OCI-LY1 (cell line): ENCODE results near the gene UBE2K.

Experiments
- EZH2 ChIP-seq: fragments of 200-600 bp; sonication (generic), shearing (Covaris generic); IDR thresholded peaks from 2 replicates; pipeline ENCODE4 v1.8.0; 2017; ENCODE audit warnings: borderline replicate concordance, mixed run types, mild to moderate bottlenecking, antibody characterized with exemption, low read length, moderate library complexity, mixed read lengths
- TF ChIP-seq, protein P1 (sequence below): fragments of 200-600 bp; sonication (generic), shearing (Covaris generic); IDR thresholded peaks from 2 replicates; pipeline ENCODE4 v1.5.1; 2017; ENCODE audit warnings: mild to moderate bottlenecking, antibody characterized with exemption, low read length, moderate library complexity, mixed read lengths

DNA sequence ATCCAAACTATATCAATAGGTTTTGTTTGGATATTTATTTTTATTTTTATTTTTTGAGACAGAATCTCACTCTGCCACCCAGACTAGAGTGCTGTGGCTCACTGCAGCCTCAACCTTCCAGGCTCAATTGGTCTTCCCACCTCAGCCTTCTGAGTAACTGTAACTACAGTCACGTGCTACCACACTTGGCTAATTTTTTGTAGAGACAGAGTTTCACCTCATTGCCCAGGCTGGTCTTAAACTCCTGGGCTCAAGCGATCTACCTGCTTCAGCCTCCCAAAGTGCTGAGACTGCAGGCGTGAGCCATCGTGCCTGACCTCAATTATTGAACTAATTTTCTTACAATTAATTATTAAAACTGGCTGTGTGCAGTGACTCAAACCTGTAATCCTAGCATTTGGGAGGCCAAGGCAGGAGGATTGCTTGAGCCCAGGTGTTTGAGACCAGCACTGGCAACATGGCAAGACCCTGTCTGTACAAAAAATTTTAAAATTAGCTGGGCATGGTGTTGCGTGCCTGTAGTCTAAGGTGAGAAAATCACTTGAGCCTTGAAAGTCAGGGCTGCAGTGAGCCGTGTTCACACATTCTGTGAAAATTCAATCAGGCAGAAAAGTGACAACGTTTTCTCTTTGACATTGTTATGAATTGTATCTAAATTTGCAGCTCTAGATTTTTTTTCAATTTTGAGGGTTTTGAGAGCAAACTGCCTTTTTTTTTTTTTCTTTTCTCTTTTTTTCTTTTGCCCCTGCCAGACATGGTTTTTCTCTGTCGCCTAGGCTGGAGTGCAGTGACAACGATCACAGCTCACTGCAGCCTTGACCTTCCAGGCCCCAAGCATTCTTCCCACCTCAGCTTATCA is 66.0 kb downstream of the UBE2K start:
- TF ChIP-seq, protein P1, sequence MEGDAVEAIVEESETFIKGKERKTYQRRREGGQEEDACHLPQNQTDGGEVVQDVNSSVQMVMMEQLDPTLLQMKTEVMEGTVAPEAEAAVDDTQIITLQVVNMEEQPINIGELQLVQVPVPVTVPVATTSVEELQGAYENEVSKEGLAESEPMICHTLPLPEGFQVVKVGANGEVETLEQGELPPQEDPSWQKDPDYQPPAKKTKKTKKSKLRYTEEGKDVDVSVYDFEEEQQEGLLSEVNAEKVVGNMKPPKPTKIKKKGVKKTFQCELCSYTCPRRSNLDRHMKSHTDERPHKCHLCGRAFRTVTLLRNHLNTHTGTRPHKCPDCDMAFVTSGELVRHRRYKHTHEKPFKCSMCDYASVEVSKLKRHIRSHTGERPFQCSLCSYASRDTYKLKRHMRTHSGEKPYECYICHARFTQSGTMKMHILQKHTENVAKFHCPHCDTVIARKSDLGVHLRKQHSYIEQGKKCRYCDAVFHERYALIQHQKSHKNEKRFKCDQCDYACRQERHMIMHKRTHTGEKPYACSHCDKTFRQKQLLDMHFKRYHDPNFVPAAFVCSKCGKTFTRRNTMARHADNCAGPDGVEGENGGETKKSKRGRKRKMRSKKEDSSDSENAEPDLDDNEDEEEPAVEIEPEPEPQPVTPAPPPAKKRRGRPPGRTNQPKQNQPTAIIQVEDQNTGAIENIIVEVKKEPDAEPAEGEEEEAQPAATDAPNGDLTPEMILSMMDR: no peak
- TF ChIP-seq EZH2: no peak
